ENCODE data around the gene PARD6B.

DNA sequence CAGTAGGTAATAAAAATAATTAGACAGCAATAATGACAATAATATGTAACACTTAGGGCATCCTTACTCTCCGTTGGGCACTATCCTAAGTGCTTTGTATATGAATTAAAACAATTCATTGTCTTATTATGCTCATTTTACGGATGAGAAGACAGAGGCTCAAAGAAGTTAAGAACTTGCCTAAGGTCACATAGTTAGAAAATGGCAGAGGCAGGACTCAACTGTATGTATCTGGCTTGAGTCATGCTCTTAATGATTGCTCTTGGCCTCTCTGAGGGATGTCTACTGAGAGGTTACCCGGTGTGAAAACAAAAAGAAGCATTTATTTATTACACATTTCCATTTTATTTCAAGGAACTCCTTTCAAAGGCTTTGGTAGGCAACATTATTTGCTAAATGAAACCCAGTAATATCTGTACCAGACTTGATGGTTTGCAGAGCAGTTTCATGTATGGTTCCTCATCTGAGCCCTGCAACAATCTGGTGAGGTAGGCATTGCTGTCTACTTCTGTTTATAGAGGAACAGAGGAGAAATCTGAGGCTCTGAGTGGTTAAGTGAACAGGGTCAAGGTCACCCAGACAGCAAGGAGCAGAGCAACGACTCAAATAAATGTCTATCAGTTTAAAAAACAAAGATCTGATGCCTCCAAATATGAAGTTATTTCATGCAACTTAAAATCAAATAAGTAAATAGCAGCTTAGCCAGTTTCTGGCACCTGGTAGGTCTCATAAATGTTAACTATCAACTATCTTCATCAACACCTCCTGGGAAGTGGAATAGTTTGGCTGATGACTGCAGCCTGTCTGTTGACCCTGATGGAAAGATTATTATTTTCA is 4.2 kb upstream of the PARD6B start:
- TF ChIP-seq CTCF (IDR thresholded peaks at IDR 0.05) = no peak
- TF ChIP-seq EZH2 (IDR thresholded peaks at IDR 0.05; ENCODE audit: borderline replicate concordance, insufficient read depth, low read depth, low read length, poor library complexity, severe bottlenecking) = no peak
